GDM1 (cell line): ENCODE measurements around the gene USO1.
"Not testable (repeated sequence)": the region's sequence is repeated elsewhere in the genome, so short reads cannot be mapped to it uniquely, and the experiment has no call there.

Source experiments
- DNase-seq: peaks from one replicate; lab custom pipeline; 2025; lab: John Stamatoyannopoulos, UW

The USO1 gene

GRCh38 chr4:75752637-75753036 lies 28.3 kb downstream of the USO1 start:
- no peak for DNase-seq

GRCh38 chr4:75769036-75769435 lies 44.7 kb downstream of the USO1 start:
- DNase-seq, result no peak

- no peak for DNase-seq
Observed at GRCh38 chr4:75771607-75772006, 47.2 kb downstream of the USO1 start.

- no peak for DNase-seq
Observed at GRCh38 chr4:75777589-75777988, 53.2 kb downstream of the USO1 start.

GRCh38 chr4:75779105-75779757 lies 54.9 kb downstream of the USO1 start:
- DNase-seq, result no peak

GRCh38 chr4:75781305-75781704 lies 56.9 kb downstream of the USO1 start:
- no peak for DNase-seq

- no peak for DNase-seq
Observed at GRCh38 chr4:75786526-75786925, 62.1 kb downstream of the USO1 start.

- no peak for DNase-seq
Observed at GRCh38 chr4:75786938-75787337, 62.6 kb downstream of the USO1 start.

GRCh38 chr4:75790024-75790423 lies 65.6 kb downstream of the USO1 start:
- no peak for DNase-seq

- DNase-seq, result no peak
Observed at GRCh38 chr4:75800972-75801371, 76.6 kb downstream of the USO1 start.

- not testable (repeated sequence) for DNase-seq
Observed at GRCh38 chr4:75806035-75806434, 81.7 kb downstream of the USO1 start.

- DNase-seq, result no peak
Observed at GRCh38 chr4:75817901-75818300, 93.5 kb downstream of the USO1 start.

- DNase-seq, result no peak
Observed at GRCh38 chr4:75819121-75819520, 94.7 kb downstream of the USO1 start.

GRCh38 chr4:75820197-75820596 lies 95.8 kb downstream of the USO1 start:
- no peak for DNase-seq

- DNase-seq, result no peak
Observed at GRCh38 chr4:75820676-75821075, 96.3 kb downstream of the USO1 start.

- DNase-seq, result no peak
Observed at GRCh38 chr4:75821216-75821615, 96.8 kb downstream of the USO1 start.

GRCh38 chr4:75821966-75822365 lies 97.6 kb downstream of the USO1 start:
- no peak for DNase-seq

GRCh38 chr4:75822416-75822815 lies 98.0 kb downstream of the USO1 start:
- DNase-seq, result no peak

GRCh38 chr4:75823812-75824211 lies 99.4 kb downstream of the USO1 start:
- DNase-seq, result no peak

- DNase-seq, result no peak
Observed at GRCh38 chr4:75830906-75831305, 106.5 kb downstream of the USO1 start.

- peak; percentile 19 for DNase-seq
Observed at GRCh38 chr4:75831856-75832405, 107.6 kb downstream of the USO1 start.

GRCh38 chr4:75834095-75834771 lies 109.9 kb downstream of the USO1 start:
- no peak for DNase-seq

GRCh38 chr4:75834772-75835154 lies 110.4 kb downstream of the USO1 start:
- DNase-seq, result no peak
